Germinal center (tissue), 1 donor: ENCODE results near the gene EEPD1.
A peak's percentile ranks its signal among the peaks of the same experiment; 100 is the strongest.

ENCODE experiments used
- DNase-seq: peaks from one replicate; pipeline ENCODE4 v3.0.0; 2012; ENCODE audit warnings: mixed read lengths, low spot score

The EEPD1 gene

GRCh38 chr7:36279200-36279925 lies 126.3 kb downstream of the EEPD1 start:
- DNase-seq = no peak

- DNase-seq = no peak
Measured at GRCh38 chr7:36279926-36280315, 126.9 kb downstream of the EEPD1 start.

GRCh38 chr7:36280840-36281812 lies 128.1 kb downstream of the EEPD1 start:
- no peak for DNase-seq

- DNase-seq = no peak
Measured at GRCh38 chr7:36281945-36282717, 129.1 kb downstream of the EEPD1 start.

- DNase-seq = peak; percentile 36
Measured at GRCh38 chr7:36283181-36283580, 130.1 kb downstream of the EEPD1 start.

GRCh38 chr7:36283711-36284130 lies 130.7 kb downstream of the EEPD1 start:
- peak; percentile 80 for DNase-seq

- no peak for DNase-seq
Measured at GRCh38 chr7:36284456-36285090, 131.5 kb downstream of the EEPD1 start.

GRCh38 chr7:36285276-36285675 lies 132.2 kb downstream of the EEPD1 start:
- no peak for DNase-seq

- DNase-seq = peak; percentile 24
Measured at GRCh38 chr7:36286226-36286625, 133.2 kb downstream of the EEPD1 start.

GRCh38 chr7:36286688-36287087 lies 133.6 kb downstream of the EEPD1 start:
- DNase-seq = no peak

- DNase-seq = peak; percentile 72
Measured at GRCh38 chr7:36287371-36288241, 134.6 kb downstream of the EEPD1 start.

- no peak for DNase-seq
Measured at GRCh38 chr7:36288501-36288900, 135.4 kb downstream of the EEPD1 start.

GRCh38 chr7:36289833-36290661 lies 137.0 kb downstream of the EEPD1 start:
- DNase-seq = no peak

- DNase-seq = peak; percentile 75
Measured at GRCh38 chr7:36291387-36292316, 138.6 kb downstream of the EEPD1 start.

GRCh38 chr7:36295090-36295489 lies 142.0 kb downstream of the EEPD1 start:
- DNase-seq = no peak

GRCh38 chr7:36296284-36296683 lies 143.2 kb downstream of the EEPD1 start:
- no peak for DNase-seq

GRCh38 chr7:36297364-36298009 lies 144.4 kb downstream of the EEPD1 start:
- DNase-seq = no peak

GRCh38 chr7:36298106-36298505 lies 145.1 kb downstream of the EEPD1 start:
- DNase-seq = no peak
